HG02840 (cell line): ENCODE data around the gene GGT5.
"Not testable (repeated sequence)": the region's sequence is repeated elsewhere in the genome, so short reads cannot be mapped to it uniquely, and the experiment has no call there.

Experiments
- ATAC-seq: cut with Tn5 transposase; IDR thresholded peaks from one replicate; pipeline ENCODE4 v1.9.1; 2021; ENCODE audit warnings: mild to moderate bottlenecking, moderate library complexity, moderate number of reproducible peaks; ENCODE audit not compliant: unreplicated experiment, low FRiP score

Gene GGT5

DNA sequence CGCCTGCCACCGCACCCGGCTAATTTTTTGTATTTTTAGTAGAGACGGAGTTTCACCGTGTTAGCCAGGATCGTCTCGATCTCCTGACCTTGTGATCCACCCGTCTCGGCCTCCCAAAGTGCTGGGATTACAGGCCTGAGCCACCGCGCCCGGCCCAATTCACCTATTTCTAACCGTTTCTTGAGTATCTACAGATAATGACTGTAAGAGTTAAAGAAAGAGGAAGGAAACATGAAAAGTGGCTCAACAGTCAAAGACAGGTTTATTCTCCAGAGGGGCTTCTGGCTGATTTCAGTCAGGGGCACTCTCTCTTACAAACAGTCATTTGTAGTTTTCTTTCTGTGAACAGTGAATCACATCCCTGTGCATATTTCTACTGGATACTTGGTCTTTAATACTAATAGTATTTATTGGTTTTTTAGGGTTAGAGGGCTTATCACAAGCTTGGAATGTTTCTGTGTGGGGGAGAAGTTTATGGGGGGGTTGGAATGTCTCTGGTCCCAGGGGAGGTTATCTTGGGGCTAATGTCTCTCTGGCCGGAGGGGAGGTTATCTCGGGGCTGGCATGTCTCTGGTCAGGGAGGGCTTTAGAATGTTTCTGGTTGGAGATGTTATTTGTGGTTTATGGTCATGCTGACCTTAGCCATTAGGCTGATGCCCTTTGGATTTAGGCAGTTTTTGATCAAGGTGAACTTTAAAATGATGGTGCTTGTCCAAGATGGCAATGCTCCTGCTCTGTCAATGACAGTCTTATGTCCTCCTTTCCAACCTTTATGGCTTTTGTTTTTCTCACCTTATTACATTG lies 38.2 kb downstream of the GGT5 start:
- ATAC-seq, result not testable (repeated sequence)

DNA sequence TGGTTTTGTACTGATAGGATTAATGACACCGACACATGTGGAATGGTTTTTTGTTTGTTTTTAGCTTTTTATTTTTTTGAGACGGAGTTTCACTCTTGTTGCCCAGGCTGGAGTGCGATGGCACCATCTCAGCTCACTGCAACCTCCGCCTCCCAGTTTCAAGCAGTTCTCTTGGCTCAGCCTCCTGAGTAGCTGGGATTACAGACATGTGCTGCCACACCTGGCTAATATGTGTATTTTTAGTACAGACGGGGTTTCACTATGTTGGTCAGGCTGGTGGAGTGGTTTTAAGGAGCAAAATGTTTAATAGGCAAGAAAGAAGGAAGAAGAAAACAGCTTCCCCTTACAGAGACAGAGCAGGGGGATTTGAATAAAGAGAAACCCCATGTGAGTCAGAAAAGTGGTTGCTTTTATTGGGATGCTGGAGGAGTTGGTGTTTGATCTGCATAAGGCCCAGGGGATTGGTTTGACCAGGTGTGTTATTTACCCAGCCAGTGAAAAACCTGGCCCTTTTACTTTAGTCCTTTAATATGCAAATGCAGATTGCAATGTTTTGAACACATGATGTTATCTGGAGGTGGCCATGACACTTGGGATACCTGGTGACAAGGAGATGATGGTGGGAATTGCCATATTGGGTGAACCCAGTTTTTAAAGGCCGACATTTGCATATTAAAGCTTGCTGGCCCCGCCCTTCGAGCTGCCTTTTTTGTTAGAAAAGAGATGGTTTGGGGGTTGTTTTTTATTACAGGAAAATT lies 39.3 kb downstream of the GGT5 start:
- no peak for ATAC-seq

DNA sequence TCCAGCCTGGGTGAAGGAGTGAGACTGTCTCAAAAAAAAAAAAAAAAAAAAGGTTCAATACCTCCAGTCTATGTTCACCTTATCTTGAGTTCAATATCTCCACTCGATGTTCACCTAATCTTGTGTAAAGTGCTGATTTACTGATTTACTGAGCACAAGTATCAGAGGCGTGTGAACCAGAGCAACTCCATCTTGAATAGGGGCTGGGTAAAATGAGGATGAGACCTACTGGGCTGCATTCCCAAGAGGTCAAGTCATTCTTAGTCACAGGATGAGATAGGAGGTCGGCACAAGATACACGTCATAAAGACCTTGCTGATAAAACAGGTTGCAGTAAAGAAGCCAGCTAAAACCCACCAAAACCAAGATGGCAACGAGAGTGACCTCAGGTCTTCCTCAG lies 41.0 kb downstream of the GGT5 start:
- not testable (repeated sequence) for ATAC-seq

DNA sequence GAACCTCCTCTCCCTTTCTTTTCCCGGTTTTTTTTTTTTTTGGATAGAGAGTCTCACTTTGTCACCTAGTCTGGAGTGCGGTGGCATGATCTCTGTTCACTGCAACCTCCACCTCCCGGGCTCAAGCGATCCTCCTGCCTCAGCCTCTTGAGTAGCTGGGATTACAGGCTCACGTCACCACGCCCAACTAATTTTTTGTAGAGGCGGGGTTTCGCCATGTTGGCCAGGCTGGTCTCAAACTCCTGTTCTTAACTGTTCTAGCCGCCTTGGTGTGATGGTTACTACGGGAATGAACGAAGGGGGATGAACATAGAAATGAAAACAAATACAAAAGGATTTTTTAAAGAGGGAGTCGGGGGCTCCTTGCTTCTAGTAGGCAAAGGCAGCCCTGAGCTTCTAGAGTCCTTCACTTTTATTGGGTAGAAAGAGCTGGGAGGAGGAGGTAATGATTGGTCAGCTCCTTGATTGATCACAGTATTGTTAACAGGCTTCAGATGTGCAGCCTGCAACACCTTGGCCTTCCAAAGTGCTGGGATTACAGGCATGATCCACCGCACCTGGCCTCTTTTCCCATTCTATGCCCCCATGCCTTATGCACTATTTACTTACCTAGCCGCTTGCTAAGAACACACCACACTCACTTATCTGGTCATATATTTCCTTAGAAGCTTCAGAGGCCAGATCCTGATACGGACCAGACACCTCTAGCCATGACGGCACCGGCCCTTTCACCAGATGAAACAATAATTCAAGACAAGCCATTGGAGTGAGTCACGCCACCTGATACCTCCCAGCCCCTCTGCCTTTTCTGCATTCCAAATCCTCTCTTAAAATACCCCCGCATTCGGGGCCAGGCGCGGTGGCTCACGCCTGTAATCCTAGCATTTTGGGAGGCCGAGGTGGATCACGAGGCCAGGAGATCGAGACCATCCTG lies 42.9 kb downstream of the GGT5 start:
- no peak for ATAC-seq

DNA sequence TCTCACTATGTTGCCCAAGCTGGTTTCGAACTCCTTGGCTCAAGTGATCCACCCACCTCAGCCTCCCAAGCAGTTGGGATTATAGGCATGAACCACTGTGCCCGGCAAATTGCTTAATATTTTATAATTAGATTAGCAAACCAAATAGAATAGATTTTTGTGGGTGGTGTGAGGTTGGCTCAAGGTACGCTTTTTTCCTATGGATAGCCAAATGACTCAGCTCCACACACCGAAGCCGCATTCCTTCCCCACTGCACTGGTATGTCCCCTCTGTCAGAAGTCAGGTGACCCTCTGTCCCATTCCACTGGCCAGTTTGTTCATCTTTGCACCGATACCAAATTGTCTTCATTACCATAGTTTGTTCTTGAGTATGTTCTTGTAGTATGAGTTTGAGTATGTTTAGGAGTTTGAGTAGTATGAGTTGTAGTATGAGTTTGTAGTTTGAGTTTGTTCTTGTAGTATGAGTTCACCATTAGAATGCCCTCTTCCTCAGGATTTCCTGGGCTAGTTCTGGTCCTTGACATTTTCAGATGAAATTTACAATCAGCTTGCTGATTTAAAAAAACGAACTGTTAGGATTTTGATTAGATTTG lies 44.2 kb downstream of the GGT5 start:
- no peak for ATAC-seq

DNA sequence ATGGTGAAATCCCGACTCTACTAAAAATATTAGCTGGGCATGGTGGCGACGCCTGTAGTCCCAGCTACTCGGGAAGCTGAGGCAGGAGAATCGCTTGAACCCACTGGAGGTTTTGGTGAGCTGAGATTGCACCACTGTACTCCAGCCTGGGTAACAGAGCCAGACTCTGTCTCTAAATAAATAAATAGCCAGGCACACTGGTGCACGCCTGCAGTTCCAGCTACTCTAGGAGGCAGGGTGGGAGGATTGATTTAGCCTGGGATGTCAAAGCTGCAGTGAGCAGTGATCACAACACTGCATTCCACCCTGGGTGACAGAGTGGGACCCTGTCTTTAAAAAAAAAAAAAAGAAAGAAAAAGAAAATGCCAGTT lies 46.2 kb downstream of the GGT5 start:
- ATAC-seq, result no peak

DNA sequence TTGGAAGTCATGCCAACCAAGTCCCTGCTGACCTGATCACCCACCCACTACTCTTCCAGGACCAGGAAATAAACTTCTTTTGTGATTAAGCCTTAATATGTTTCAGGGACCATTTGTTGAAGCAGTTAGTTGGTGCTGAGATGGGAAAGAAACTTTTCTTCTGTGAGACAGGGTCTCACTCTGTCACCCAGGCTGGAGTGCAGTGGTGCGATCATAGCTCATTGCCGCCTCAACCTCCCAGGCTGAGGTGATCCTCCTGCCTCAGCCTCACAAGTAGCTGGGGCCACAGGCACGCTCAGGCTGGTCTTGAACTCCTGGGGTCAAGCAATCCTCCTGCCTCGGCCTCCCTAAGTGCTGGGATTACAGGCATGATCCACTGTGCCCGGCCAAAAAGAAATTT lies 53.0 kb downstream of the GGT5 start:
- ATAC-seq, result no peak

DNA sequence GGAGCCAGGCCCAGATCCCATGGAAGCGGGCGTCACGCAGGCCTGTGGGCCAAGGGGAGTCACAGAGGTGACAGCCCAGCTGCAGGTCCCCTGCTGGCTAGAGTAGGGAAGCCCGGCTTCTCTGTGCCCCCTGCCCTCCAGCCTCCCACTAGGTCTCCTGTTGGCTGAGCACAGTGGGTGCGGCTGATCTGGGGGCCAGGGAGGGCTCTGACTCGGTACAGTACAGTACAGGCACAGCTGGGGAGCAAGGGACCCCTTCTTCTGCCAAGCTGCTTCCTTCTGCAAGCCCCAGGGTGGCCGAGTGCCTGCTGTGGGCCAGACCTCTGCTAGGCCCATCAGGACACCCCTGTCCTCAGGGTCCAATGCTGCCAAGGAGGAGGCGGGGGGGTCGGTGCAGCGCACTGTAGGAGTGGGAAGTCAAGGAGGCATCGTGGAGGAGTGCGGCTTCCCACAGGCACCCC lies 53.5 kb downstream of the GGT5 start:
- no peak for ATAC-seq

DNA sequence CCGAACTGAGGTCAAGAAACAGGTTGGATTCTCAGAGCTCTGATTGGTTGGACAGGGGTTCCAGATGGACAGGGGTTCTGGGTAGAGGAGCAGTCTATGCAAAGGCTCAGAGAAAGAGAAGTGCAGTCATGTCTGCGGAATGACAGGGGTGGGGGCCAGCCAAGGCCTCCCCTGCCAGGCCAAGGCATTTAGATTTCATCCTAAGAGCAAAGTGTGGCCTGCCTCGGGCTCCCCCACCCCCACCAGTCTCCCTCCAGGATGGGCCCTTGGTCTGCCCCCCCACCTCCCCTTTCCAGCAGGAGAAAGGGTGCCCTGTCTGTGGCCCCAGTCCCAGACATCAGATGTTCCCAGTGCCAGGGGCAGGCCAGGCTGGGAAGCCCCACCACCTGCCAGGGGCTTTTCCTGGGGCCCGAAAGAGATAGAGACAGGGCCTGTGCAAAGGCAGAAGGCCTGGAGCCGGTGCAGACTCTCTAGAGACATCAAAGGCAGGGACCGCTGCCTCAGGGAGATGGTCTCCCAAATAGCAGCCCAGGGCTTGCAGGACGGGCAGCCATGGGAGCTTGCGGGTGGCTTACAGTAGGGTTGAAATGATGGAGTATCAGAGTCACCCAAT lies 54.2 kb downstream of the GGT5 start:
- ATAC-seq, result no peak

DNA sequence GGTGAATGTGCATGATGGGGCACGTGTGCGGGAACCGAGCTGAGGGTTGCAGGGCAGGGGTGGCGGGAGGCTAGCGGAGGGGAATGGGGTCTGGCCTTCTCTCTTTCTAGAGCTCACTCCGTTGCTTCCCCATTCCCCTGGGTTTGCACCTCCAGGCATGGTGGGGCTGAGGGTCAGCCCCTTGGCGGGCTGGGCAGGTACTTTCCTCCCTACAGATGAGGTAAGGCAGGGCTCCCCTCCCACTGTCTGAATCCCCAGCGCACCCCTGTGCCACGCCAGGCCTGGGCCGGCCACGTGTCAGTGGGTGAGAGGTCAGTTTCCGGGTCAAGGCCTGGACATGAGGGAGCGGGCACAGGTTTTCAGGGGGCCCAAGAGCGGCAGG lies 54.7 kb downstream of the GGT5 start:
- no peak for ATAC-seq

DNA sequence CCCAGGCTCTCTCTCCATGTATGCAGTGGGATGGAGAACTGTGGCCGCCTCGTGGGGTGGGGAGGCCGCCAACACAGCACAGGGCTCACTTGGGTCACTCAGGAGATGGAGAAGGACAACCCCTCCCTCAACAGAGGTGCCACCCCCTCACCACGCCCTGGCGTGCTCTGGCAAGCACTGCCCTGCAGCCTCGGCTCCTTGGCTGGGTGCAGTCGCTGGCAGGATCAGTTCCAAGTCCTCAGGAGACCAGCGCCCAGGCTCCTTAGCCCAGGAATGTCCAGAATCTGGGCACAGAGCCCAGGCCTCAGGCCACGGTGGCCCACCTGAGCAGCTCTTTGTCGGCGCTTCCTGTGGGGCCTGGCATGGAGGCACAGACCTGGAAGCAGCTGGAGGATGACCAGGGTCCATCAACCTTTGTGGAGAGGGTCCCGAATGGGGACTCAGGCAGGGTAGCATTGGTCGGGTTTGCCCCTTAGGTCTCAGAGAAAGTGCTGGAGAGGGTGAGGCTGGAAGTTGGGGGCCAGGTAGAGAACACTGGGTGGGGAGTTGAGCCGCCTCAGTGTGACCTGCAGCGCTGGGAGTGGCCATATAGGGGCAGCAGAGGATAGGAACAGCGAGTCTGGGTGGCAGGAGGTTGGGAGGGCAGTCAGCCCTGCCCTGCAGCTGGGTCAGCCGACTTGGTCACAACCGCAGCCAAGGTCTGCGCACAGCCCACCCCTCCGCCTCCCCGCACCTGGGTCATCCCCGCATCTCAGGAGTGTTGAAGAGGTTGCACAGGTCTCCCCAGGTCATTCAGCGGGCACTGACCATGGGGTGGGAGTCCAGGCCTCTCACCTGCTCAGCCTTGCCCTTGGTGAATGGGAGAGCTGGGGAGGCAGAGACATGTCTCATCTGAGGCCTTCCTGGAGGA lies 55.4 kb downstream of the GGT5 start:
- no peak for ATAC-seq

DNA sequence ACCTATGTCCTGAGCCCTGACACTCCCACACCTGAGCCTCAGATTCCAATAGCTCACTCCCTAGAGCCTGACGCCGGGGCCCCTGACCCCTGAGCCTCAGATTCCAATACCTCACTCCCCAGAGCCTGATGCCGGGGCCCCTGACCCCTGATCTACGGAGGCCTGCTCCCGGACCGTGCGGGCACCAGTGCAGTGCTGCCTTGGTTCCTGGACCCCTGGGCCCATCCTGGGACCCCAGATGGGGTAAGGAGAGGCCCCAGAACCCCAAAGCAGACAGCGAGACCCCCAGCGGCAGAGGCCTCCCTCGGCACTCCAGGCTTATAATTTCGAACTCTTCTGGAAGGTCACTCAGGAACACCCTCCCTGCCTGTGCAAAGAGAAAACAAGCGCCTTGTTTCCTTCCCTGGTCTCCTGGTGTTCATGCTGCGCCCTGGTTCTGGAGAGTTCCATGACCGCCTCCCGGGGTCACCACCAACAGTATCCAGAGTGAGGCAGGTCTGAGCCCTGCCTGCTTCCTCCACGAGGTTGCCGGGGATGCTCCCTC lies 56.1 kb downstream of the GGT5 start:
- ATAC-seq, result no peak

DNA sequence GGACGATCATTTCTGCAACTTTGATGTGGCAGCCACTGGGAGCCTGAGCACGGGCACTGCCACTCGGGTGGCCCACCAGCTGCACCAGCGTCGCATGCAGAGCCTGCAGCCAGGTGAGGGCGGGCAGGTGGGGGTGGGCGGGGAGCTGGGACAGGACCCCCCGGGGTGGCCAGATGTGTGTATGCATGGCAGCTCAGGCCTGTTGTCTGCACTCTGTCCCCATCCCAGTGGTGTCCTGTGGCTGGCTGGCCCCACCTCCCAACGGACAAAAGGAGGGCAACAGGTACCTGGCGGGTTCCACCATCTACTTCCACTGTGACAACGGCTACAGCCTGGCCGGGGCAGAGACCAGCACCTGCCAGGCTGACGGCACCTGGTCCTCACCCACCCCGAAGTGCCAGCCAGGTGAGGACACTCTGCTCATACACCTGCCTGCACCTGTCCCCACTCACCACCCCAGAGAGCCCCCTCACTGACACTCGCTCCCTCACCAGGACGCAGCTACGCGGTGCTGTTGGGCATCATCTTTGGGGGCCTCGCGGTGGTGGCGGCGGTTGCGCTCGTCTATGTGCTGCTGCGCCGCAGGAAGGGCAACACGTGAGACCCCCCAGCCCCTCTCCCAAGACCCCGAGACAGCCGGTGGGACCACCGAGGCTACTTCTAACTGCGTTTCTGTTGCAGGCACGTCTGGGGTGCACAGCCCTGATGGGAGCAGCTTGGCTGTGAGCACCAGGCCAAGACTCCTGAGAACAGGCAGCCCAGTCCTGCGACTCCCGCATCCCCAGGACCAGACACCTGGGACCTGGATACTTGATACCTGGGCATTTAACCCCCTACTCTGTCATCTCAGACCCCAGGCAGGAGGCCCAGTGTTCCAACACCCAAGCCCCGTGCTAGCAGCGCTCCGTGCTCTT lies 56.9 kb downstream of the GGT5 start:
- no peak for ATAC-seq

DNA sequence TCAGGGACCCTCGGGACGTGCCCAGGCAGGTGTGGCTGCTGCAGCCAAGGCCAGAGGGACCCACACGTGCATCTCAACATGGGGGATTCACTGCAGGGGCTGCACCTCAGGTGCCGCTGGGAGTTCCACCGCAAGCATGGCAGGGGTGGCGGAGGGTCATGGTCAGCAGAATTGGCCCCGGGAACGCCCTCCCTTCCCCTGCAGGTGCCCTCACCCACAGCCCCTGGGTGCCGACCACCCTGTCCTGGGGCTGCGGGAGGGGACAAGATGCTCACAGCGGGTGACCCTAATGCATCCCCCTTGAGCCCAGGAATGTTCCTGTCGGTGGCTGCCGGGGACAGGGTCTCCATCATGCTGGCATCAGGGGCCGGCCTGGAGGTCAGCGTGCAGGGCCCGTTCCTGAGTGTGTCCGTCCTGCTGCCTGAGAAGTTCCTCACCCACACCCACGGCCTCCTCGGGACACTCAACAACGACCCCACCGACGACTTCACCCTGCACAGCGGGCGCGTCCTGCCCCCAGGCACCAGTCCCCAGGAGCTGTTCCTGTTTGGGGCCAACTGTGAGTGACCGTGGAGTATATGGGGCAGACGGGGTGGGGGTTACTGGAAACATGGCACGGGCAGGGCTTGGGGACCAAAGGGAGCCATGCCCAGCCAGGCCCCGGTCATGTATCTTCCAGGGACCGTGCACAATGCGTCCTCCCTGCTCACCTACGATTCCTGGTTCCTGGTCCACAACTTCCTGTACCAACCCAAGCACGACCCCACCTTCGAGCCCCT lies 57.8 kb downstream of the GGT5 start:
- ATAC-seq, result no peak

DNA sequence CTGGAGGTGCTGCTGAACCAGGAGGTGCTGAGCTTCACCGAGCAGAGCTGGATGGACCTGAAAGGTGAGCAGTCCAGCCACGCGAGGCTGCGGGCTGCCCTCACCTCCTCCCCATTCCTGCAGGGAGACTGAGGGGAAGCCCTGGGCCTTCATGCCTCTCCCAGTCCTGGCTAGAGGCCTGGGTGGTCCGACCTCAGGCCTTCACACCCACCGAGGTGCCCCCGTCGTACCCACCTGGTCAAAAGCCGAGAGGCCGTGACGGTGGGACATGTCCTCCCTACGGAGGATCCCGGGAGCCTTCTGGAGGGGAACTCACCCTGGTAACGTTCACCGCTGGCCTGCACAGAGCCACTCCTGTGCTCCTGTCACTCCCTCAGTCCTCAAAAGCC lies 58.5 kb downstream of the GGT5 start:
- ATAC-seq, result no peak

DNA sequence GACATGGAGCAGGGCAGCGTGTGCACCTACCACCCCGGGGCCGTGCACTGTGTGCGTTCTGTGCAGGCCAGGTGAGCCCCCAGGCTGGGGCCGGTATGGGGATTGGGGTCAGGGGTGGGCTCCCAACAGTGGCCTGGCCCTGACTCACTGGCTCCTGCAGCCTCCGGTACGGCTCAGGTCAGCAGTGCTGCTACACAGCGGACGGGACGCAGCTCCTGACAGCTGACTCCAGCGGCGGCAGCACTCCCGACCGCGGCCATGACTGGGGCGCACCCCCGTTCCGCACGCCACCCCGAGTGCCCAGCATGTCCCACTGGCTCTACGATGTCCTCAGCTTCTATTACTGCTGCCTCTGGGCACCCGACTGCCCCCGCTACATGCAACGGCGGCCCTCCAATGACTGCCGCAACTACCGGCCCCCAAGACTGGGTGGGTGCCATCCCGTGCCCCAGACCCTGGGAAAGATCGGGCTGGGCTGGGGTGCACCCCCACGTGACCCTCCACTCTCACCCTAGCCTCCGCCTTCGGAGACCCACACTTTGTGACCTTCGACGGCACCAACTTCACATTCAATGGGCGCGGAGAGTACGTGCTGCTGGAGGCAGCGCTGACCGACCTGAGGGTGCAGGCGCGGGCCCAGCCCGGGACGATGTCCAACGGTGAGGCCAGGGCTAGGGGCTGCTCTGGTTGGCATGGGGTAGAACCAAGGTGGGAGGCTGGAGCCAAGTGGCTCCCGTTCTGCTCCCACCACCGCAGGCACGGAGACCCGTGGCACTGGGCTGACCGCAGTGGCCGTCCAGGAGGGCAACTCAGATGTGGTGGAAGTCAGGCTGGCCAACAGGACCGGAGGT lies 59.2 kb downstream of the GGT5 start:
- ATAC-seq, result no peak
